Duodenal mucosa (tissue), 2 donors: ENCODE measurements around the gene LAT.

Experiments
- H3K27ac ChIP-seq: one replicate; pipeline ENCODE4 v1.7.0; 2013; ENCODE audit warnings: low read depth, low read length
- H3K27me3 ChIP-seq, 2 donors: one replicate each; pipeline ENCODE4 v1.7.0; 2013; ENCODE audit warnings: low read length in 2 of 2, control low read depth in 1 of 2; ENCODE audit not compliant: insufficient read depth in 2 of 2, control insufficient read depth in 1 of 2
- H3K36me3 ChIP-seq, 2 donors: one replicate each; pipeline ENCODE4 v1.7.0; 2013; ENCODE audit warnings: low read length in 2 of 2, control low read depth in 1 of 2; ENCODE audit not compliant: insufficient read depth in 2 of 2, control insufficient read depth in 1 of 2
- H3K4me1 ChIP-seq, 2 donors: one replicate each; pipeline ENCODE4 v1.7.0; 2013; ENCODE audit warnings: low read length in 2 of 2, control low read depth in 1 of 2; ENCODE audit not compliant: insufficient read depth in 2 of 2, control insufficient read depth in 1 of 2
- H3K4me3 ChIP-seq, 2 donors: one replicate each; pipeline ENCODE4 v1.7.0; 2013; ENCODE audit warnings: low read length in 2 of 2, low read depth in 1 of 2
- H3K9ac ChIP-seq, 2 donors: one replicate each; pipeline ENCODE4 v1.7.0; 2013; ENCODE audit warnings: low read length in 2 of 2, low read depth in 1 of 2
- H3K9me3 ChIP-seq, 2 donors: one replicate each; pipeline ENCODE4 v1.7.0; 2013; ENCODE audit warnings: low read length in 2 of 2, control low read depth in 1 of 2; ENCODE audit not compliant: control insufficient read depth in 1 of 2

The LAT gene

DNA sequence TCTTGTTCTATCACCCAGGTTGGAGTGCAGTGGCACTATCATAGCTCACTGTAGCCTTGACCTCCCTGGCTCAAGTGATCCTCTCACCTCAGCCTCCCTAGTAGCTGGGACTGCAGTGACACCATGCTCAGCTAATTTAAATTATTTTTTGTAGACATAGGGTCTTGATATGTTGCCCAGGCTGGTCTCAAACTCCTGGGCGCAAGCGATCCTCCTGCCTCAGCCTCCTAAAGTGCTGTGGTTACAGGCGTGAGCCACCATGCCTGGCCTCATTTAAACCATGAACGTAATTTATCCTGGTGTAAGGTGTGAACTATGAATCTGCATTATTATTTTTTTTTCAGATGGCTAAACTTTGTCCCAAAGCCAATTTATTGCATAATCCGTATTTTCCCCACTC is 37.3 kb downstream of the LAT start:
- Histone ChIP-seq H3K27ac (no peak overlapping the region), H3K9me3 (no peaks in the 10 kb centered on the region), H3K4me1 (no peaks in the 10 kb centered on the region), H3K27me3 (no peaks in the 10 kb centered on the region), H3K36me3 (no peaks in the 10 kb centered on the region), H3K4me3 (no peak overlapping the region), H3K9ac (no peak overlapping the region)

DNA sequence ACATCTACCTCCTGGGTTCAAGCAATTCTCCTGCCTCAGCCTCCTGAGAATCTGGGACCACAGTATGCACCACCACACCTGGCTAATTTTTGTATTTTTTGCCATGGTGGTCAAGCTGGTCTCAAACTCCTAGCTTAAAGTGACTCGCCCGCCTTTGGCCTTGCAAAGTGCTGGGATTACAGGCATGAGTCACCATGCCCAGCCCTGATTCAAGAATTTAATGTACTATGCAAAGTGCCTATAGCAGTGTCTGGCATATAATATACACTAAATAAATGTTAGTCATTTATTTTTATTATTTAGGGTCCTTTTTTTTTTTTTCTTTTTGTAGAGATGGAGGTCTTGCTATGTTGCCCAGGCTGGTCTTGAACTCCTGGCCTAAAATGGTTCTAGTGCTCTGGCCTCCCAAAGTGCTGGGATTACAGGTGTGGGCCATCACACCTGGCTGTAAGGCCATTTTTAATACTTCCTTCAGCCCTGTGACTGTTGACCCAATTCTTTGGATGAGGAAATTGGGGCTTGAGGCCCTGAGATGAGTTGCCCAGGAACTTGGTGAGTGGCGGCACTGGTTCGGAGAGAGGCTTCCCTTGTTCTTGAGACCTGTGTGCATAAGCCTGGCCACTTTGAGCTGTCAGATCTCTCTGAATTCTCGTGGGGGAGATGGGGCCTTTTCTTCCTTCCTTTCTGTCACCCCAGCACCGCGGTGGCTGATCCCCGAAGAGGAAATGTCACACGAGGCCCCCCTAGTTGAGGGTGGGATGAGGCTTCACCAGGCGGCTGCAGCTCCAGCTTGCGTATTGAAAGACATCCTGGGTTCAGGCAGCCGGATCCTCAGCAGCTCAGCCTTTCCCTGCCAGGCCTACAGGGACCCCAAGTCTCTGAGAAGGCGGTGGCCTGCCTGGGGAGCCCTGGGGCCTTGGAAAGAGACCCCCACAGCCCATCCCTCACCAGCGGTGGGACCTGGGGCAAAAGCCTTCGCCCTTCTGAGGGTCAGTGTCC is 38.7 kb downstream of the LAT start:
- no peak overlapping the region for H3K4me3 ChIP-seq
- no peak overlapping the region for H3K9ac ChIP-seq
- no peaks in the 10 kb centered on the region for H3K27me3 ChIP-seq
- no peaks in the 10 kb centered on the region for H3K4me1 ChIP-seq
- no peaks in the 10 kb centered on the region for H3K9me3 ChIP-seq
- H3K27ac ChIP-seq, result no peak overlapping the region
- no peaks in the 10 kb centered on the region for H3K36me3 ChIP-seq

DNA sequence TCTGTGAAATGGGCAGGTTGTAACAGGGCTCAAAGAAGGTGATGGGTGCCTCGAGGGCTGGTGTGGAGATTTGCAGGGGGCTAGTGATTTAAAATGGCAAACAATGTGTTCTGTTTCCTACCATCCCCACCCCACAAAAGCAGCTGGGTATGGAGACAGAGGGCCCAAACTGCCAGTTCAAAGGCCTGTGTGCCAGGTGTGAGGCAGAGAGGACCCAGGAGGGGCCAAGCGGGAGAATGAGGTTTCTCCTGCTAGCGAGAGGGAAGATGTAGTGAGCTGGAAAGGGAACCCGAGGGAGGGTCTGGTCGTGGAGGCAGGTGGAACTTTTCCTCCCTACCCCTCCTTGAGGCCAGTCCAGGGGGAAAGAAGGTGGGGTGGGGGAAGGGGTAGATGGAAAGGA is 39.4 kb downstream of the LAT start:
- no peak overlapping the region for H3K4me3 ChIP-seq
- no peak overlapping the region for H3K27ac ChIP-seq
- no peak overlapping the region for H3K9ac ChIP-seq
- no peaks in the 10 kb centered on the region for H3K27me3 ChIP-seq
- no peaks in the 10 kb centered on the region for H3K9me3 ChIP-seq
- no peaks in the 10 kb centered on the region for H3K4me1 ChIP-seq
- no peaks in the 10 kb centered on the region for H3K36me3 ChIP-seq

DNA sequence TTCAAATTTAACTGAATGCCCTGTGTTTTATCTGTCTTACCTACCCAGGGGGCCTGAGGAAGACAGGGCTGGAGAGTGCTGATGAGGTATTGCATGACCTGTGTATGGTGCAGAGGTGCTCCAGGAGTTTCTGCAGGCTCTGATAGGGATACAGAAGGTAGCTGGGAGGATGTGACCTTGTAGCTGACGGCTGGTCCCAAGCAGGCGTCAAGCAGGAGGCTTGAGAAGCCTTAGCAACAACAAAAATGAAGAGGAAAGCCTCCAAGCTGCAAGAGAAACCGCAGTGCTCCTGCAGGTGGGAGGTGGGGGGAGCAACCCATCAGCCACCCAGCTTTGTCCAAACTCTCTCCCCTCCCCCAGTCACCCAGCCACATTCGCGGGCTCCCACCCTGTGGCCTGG is 40.4 kb downstream of the LAT start:
- Histone ChIP-seq H3K9ac (no peak overlapping the region), H3K27ac (no peak overlapping the region), H3K27me3 (no peaks in the 10 kb centered on the region), H3K4me1 (no peaks in the 10 kb centered on the region), H3K36me3 (no peaks in the 10 kb centered on the region), H3K4me3 (no peak overlapping the region), H3K9me3 (no peaks in the 10 kb centered on the region)

DNA sequence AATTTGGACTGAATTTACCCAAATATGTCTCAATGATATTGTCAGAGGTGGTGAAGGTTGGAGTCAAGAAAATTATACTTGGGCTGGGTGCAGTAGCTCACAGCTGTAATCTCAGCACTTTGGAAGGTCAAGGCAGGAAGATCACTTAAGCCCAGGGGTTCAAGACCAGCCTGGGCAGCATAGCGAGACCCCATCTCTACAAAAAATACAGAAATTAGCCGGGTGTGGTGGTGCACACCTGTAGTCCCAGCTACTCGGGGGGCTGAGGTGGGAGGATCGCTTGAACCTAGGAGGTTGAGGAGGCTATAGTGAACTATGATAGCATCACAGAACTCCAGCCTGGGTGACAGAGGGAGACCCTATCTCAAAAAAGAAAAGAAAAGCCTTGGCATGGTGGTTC is 40.9 kb downstream of the LAT start:
- no peak overlapping the region for H3K9ac ChIP-seq
- no peaks in the 10 kb centered on the region for H3K4me1 ChIP-seq
- H3K27me3 ChIP-seq, result no peaks in the 10 kb centered on the region
- H3K27ac ChIP-seq, result no peak overlapping the region
- no peaks in the 10 kb centered on the region for H3K36me3 ChIP-seq
- H3K9me3 ChIP-seq, result no peaks in the 10 kb centered on the region
- no peak overlapping the region for H3K4me3 ChIP-seq

DNA sequence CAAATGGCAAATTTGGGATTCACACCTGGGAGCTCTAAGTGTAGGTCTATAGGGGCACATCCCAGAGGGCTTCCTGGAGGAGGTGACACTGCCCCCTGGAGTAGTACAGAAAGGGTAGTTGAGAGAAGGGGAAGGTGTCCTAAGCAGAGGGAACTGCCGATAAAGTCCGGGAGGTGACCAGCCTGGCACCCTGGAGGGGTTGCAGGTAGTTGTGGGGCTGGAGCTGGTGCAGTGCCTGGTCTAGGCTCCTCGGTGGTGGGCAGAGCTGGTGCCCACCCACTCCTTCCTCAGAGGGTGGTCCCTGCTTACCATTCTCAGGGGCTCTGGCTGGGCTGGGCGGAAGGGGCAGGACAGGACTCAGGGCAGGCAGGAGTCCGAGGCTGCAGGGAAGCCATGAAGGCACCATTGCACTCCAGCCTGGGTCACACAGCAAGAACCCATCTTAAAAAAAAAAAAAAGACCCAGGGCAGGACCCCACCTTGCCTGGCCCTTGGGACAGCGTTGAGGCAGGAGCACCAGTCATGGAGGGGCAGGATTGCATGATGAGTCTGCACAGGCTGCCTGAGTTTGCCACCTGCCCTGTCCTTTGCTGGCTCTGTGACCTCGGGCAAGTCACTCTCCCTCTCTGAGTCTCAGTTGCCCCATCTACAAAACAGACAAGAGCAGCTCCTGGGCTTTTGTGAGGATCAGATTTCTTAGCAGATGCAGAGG is 43.8 kb downstream of the LAT start:
- Histone ChIP-seq H3K27me3 (no peaks in the 10 kb centered on the region), H3K9ac (no peak overlapping the region), H3K4me3 (no peak overlapping the region), H3K36me3 (no peaks in the 10 kb centered on the region), H3K4me1 (no peaks in the 10 kb centered on the region), H3K9me3 (no peaks in the 10 kb centered on the region), H3K27ac (no peak overlapping the region)

DNA sequence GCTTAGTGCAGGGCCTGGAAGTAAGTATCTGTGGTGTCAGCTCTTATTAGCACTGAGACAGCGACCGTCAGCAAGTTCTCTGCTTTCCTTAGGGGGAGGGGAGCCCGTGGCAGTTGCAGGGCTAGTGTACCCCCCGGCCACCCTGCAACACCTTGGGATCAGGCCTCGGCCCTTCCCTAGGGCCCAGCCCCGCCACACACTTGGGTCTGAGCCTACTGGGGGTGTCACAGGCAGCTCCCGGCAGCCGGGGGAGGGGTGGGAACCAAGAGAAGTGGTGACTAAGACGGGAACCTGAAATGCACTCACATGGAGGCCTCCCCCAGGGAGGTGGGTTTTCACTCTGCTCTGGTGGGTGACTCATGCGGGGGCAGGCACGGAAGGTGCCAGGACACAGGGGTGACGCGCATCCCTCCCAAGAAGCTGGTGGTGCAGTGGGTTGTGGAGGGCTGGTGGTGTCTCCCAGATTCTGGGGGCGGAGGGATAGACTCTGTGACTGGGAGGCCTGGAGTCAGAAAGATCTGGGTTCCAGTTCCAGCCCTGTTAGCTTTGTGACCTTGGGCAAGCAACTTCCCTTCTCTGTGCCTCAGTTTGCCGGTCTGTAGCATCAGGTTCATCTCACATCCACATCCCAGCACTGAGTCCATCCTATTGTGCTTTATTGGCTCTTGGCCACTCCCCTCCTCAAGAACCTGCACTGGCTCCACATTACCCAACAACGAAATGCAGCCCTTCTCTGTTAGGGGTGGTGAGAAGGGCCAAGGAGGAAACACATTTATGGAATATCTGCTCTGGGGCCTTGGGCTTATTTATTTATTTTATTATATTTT is 44.5 kb downstream of the LAT start:
- Histone ChIP-seq H3K9ac (no peak overlapping the region), H3K36me3 (no peaks in the 10 kb centered on the region), H3K27me3 (no peaks in the 10 kb centered on the region), H3K4me1 (no peaks in the 10 kb centered on the region), H3K4me3 (no peak overlapping the region), H3K9me3 (no peaks in the 10 kb centered on the region), H3K27ac (no peak overlapping the region)

DNA sequence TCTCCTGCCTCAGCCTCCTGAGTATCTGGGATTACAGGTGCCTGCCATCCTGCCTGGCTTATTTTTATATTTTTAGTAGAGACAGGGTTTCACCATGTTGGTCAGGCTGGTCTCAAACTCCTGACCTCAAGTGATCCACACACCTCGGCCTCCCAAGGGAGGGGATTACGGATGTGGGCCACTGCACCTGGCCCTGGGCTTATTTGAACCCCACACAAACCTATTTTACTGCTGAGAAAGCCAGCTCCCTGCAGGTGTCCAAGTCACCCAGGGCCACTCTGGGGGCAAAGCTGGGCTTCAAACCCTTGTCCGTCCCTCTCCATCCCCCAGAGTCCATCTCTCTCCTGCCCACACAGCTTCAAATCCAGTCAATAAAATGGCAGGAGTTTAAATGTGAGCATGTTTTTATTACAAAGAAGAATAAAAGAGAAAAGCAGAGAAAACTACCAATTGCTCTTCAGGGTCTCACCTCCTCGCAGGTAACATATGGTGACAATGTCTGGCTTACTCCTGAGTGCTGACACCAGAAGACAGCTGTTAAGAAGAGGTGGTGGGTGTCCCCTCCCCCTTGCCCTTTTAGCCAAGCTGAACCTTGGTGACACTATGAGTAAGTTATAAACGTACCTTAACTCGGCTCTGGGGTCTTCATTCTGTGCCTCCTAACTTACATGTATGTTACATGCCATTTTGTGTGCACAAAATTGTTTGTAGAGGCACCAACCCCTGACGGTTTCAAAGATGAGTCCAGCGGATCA is 45.4 kb downstream of the LAT start:
- no peak overlapping the region for H3K4me3 ChIP-seq
- H3K36me3 ChIP-seq, result no peaks in the 10 kb centered on the region
- no peaks in the 10 kb centered on the region for H3K27me3 ChIP-seq
- H3K27ac ChIP-seq, result no peak overlapping the region
- no peak overlapping the region for H3K9ac ChIP-seq
- no peaks in the 10 kb centered on the region for H3K9me3 ChIP-seq
- no peaks in the 10 kb centered on the region for H3K4me1 ChIP-seq
